Measurements from ENCODE around the gene S100A5. TPM values are rescaled to one million over a fixed set of nuclear protein-coding genes. Genes with fewer than 3 reads are reported as not detected.

S100A5 gene
- total and polyA plus RNA-seq, 7 donors: not detected

GRCh38 chr1:153543736-153544135 lies 3.0 kb upstream of the S100A5 start:
- peaks cover 10% of the 10 kb centered on the region for H3K4me1 ChIP-seq
- DNase-seq: no peak
- no peaks in the 10 kb centered on the region for H3K27me3 ChIP-seq (ENCODE audit: insufficient read depth in 3 of 3, low read length in 2 of 3)
- no peaks in the 10 kb centered on the region for H3K36me3 ChIP-seq (ENCODE audit: insufficient read depth in 1 of 2, low read depth in 1 of 2)
- no peaks in the 10 kb centered on the region for H3K9me3 ChIP-seq
- intact Hi-C loops (cut with DNase I): no loop called here
- TF ChIP-seq CTCF (IDR thresholded peaks at IDR 0.05): no peak
- no peak overlapping the region for H3K27ac ChIP-seq
- WGBS, 3 donors: 65 to 71% (median 67%) methylated on average over 4 of the region's 4 CpGs
- no peak for ATAC-seq
- H3K4me3 ChIP-seq: no peak overlapping the region

GRCh38 chr1:153542956-153543711 lies 2.4 kb upstream of the S100A5 start:
- intact Hi-C loops (cut with DNase I): no loop called here
- Histone ChIP-seq H3K9me3 (no peaks in the 10 kb centered on the region), H3K4me3 (no peak overlapping the region), H3K36me3 (ENCODE audit: insufficient read depth in 1 of 2, low read depth in 1 of 2) (no peaks in the 10 kb centered on the region), H3K27ac (no peak overlapping the region), H3K4me1 (peaks cover 10% of the 10 kb centered on the region), H3K27me3 (ENCODE audit: insufficient read depth in 3 of 3, low read length in 2 of 3) (no peaks in the 10 kb centered on the region)
- ATAC-seq (no peak), DNase-seq (no peak)
- TF ChIP-seq CTCF (IDR thresholded peaks at IDR 0.05): no peak
- WGBS, 3 donors: 56 to 77% (median 63%) methylated on average over 13 of the region's 13 CpGs

GRCh38 chr1:153541641-153542590 lies 1.2 kb upstream of the S100A5 start:
- Histone ChIP-seq H3K4me3 (no peak overlapping the region), H3K27ac (no peak overlapping the region), H3K36me3 (ENCODE audit: insufficient read depth in 1 of 2, low read depth in 1 of 2) (no peaks in the 10 kb centered on the region), H3K9me3 (no peaks in the 10 kb centered on the region), H3K4me1 (peaks cover 10% of the 10 kb centered on the region), H3K27me3 (ENCODE audit: insufficient read depth in 3 of 3, low read length in 2 of 3) (no peaks in the 10 kb centered on the region)
- no peak for DNase-seq
- 68 to 73% (median 70%) methylated on average over 13 of the region's 13 CpGs for WGBS, 3 donors
- intact Hi-C loops (cut with DNase I): no loop called here
- no peak for TF ChIP-seq CTCF (IDR thresholded peaks at IDR 0.05)
- ATAC-seq: no peak

GRCh38 chr1:153539395-153540093 lies 1.2 kb downstream of the S100A5 start:
- H3K4me1 ChIP-seq: peaks cover under 1% of the 10 kb centered on the region
- 75 to 85% (median 80%) methylated on average over 4 of the region's 4 CpGs for WGBS, 3 donors
- no peak overlapping the region for H3K4me3 ChIP-seq
- peaks cover 0 to 8% (median 0%) of the 10 kb centered on the region in 3 donors for H3K27me3 ChIP-seq (ENCODE audit: insufficient read depth in 3 of 3, low read length in 2 of 3)
- intact Hi-C loops (cut with DNase I): no loop called here
- no peaks in the 10 kb centered on the region for H3K36me3 ChIP-seq (ENCODE audit: insufficient read depth in 1 of 2, low read depth in 1 of 2)
- no peaks in the 10 kb centered on the region for H3K9me3 ChIP-seq
- no peak for ATAC-seq
- no peak overlapping the region for H3K27ac ChIP-seq
- no peak for DNase-seq
- no peak for TF ChIP-seq CTCF (IDR thresholded peaks at IDR 0.05)

All from psoas muscle (tissue), 8 donors.